ENCODE results near the gene SYTL1. TPM values are rescaled to one million over a fixed set of nuclear protein-coding genes. Genes with fewer than 3 reads are reported as not detected.

SYTL1 gene, protein sequence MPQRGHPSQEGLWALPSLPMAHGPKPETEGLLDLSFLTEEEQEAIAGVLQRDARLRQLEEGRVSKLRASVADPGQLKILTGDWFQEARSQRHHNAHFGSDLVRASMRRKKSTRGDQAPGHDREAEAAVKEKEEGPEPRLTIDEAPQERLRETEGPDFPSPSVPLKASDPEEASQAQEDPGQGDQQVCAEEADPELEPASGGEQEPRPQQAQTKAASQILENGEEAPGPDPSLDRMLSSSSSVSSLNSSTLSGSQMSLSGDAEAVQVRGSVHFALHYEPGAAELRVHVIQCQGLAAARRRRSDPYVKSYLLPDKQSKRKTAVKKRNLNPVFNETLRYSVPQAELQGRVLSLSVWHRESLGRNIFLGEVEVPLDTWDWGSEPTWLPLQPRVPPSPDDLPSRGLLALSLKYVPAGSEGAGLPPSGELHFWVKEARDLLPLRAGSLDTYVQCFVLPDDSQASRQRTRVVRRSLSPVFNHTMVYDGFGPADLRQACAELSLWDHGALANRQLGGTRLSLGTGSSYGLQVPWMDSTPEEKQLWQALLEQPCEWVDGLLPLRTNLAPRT
- total RNA-seq = 10 to 100 TPM; 12.9 to 15.2 TPM
- long read RNA-seq, transcript SYTL1-210 (15 exons, 1,878 nt) = major isoform, 8 of 23 reads
- long read RNA-seq, partial matches to known transcripts = 8 of 23 reads
- long read RNA-seq, other reads (novel, unspliced or antisense) = 5 of 23 reads

DNA sequence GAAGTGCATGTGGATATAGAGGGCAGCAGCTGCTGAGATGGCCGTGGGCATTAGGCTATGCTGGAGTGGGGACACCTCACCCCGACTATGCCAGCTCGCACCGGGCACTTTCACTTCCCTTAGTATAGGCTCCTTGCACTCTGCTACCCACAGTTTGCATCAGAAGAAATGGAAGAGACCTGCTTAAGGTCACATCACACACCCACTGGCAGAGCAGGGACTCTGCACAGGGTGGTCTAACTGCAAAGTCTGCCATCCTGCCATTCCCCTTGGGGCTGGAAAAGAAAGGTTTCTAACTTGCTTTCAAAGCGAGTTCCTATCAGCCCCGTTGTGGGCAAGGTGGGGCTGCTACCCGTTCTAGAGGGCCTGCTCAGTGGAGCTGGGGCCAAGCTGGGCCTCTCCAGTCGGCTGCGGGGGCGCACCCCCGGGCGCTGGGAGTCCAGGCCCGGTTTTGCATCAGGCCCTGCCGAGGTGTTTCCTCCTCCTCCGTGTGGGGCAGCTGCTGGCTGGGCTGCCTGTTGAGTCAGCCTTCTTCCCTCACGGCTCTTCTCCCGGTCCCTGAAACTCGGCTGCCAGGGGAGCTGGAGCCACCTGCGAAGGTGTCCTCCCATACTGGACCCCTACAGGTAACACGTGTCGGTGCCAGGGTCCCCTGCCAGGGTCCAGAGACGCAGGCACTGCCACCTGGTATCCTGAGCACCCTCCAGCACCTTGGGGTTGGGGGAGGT is at the start of gene SYTL1:
Gene SYTL1 (plus strand): TSS at position 498 of the 728 bp plus-strand sequence. CDS start 3,313 bp downstream, outside the sequence.
- peak; percentile 87 for ATAC-seq
- intact Hi-C loops (cut with DNase I, micrococcal nuclease) = no loop called here
- peak in 1 of 2 donors; percentile 75 for DNase-seq

DNA sequence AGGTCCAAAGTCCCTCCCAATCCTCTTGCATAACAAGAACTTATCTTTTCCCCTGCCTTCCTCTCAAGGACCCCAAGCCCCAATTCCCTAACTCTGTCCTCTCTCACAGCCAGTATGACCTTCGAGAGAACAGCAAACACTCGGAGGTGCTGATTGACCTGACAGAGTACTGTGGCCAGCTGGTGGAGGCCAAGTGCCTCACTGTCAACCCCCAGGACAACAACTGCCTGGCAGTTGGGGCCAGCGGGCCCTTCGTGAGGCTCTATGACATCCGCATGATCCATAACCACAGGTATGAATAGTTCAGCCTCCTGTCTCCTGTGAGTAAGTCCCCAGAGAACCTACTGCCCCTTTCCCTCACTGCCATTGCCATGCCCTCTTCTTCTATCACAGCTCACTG is 49.7 kb upstream of the SYTL1 start:
- no peak for ATAC-seq
- no peak for DNase-seq
- intact Hi-C loops (cut with DNase I, micrococcal nuclease) = no loop called here

DNA sequence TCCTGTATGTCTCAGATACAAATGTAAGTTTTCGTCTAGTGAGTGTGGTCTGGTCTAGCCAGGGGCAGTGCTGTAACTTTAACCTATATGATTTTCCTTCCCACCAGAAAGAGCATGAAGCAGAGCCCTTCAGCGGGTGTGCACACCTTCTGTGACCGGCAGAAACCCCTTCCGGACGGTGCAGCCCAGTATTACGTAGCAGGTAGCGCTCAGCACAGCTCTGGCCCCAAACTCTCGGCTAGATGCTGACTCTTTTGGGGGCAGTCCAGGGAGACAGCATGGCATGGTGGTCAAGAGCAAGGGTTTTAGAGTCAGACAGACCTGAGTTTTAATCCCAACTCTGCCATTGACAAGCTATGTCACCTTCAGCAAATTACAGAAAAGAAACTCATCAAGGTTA is 47.9 kb upstream of the SYTL1 start:
- no peak for DNase-seq
- ATAC-seq = no peak
- intact Hi-C loops (cut with DNase I, micrococcal nuclease) = no loop called here

DNA sequence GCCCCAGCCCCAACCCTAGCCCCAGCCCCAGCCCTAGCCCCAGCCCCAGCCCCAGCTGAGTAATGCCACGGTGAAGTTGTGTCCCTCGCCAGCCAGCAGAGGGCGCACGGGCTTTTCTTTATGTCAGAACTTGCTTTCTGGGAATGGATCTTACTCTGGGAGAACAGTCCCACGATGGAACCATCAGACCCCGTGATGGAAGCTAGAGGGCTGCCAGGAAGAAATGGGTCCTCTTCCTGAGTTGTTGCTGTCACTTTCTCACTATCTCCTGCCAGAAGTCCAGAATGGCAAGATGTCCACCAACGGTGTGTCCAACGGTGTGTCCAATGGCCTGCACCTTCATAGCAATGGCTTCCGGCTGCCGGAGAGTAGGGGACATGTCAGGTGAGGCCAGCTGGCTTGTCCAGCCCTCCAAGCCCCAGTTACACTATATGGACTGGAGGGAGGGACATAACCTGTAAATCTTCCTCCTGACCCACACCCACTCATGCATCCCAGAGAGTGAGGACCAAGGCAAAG is 45.0 kb upstream of the SYTL1 start:
- peak; percentile 48 to 71 for DNase-seq
- ATAC-seq = peak; percentile 45
- intact Hi-C loops (cut with DNase I, micrococcal nuclease) = no loop called here

DNA sequence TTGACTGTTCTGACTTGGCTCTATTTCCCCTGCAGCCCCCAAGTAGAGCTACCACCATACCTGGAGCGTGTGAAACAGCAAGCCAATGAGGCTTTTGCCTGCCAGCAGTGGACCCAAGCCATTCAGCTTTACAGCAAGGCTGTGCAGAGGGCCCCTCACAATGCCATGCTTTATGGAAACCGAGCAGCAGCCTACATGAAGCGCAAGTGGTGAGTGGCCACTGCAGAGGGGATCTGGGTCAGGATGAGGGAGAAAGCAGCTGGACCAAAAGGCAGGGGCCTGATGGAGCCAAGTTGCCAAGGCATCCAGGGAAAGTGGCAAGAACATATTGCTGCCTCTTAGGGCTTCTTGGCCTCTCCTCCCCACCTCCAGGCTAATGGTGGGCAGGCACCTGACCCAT is 43.9 kb upstream of the SYTL1 start:
- ATAC-seq = no peak
- intact Hi-C loops (cut with DNase I, micrococcal nuclease) = no loop called here
- DNase-seq = no peak

DNA sequence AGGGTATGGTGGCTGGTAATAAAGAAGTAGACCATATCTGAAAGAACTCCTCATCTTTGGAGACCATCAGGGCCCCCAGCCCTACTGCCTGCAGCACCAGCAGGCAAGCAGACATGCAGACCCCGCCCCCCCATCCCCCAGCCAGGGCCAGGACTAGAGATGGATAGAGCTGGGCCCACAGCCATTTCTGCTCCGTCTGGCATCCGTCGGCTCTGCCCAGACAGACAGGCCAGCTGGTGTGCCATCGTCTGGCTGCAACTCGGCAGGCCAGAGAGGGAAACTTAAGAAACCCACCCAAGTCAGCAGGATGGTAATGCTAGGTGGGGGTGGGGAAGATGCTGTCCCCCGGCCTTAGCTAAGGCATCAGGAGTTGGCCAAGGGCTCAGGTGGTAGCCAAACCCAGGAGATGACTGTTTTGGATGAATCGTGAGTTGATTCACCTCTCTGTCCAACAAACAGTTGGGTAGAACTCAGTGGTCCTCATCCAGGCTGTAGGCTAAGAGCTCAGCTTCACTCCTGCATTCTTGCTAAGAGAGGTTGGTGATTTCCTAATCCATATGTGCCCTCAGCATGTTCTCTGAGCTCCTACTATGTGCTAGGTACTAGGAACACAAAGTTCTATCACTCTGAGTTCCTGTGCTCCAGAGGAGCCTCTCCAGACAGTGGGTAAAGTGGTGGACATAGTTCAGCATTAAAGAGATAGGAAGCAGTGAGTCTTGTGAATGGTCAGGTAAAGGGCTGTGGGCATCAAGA is 43.0 kb upstream of the SYTL1 start:
- intact Hi-C loops (cut with DNase I, micrococcal nuclease) = no loop called here
- ATAC-seq = no peak
- DNase-seq = no peak

DNA sequence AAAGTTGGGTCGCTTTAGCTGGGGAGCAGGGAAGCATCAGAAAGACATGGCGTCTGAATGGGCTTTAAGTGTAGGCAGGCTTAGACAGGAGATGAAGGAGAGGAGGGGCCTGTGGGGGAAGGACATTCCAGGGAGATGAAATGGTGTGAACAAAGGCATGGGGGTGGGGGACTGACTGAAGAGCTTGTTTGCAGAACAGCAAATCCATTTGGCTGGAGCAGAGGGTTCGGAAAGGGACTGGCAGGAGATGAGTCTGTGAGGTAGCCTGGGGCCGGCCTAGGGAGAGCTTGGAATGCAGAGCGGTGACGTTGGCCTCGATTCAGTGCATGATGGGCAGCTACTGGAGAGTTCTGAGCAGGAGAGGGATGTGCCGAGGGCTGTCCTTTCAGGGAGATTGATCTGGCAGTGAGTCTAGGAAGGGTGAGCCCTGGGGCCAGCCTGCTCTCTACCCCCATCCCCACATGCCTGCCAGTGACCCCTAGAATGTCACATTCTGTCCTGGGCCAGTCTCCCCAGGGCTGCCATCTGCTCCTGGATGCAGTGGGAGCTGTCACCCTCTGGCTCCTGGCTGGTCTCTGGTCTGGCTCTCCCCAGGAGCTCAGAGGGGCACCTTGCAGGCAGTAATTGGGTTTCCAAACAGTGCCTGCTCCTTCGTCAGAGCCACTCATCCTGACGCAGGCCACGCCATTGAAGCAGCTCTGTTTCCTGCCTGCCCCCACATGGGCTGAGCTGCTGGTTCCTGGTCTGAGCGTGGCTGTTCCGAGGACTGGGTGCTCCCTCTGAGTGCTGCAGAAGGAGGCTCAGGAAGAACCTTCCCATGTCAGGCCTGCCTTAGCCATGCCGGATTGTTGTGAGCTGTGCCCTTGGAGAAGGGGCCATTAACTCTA is 42.2 kb upstream of the SYTL1 start:
- ATAC-seq = peak; percentile 3
- intact Hi-C loops (cut with DNase I, micrococcal nuclease) = loop anchor here (5.0 kb wide), 2 partner anchors 88 to 93 kb away; partner anchors contain the start of gene GPR3 (in 1 of the 2)
- DNase-seq = peak; percentile 44 to 76

DNA sequence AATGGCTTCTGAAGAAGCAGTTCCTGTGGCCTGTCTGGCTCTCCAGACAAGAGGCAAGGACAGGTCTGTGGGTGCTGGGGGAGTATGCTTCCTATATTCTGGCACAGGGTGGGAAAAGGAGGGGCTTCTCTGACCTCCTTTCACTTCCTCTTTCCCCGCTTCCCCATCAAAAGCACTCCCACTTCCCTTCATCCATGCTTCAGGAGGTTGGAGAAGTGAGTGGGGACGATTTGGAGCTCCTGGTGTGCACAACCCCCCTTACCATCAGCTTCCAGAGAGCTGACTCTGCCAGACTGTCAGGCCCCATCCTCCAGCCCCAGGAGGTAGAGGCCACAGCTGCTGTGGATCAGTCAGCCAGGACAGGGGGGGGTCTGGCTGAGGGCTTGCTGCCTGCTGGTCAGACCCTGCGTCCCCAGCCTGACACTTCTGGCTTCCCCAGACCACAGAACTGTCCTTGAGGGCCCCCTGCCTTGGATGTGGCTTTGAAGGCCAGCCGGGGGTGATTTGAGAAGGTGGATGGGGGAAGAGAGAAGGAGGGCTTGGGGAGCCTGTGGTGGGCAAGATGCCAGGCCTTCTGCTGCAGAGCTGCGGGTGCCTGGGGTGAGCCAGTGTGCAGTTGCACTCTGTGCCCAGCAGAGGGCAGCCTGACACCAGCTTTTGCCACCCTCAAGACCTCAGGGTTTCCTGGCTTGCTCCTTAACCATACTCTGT is 41.3 kb upstream of the SYTL1 start:
- intact Hi-C loops (cut with DNase I, micrococcal nuclease) = loop anchor here (5.0 kb wide), 2 partner anchors 87 to 92 kb away; partner anchors contain the start of gene GPR3 (in 1 of the 2)
- DNase-seq (peak; percentile 66 to 78), ATAC-seq (peak; percentile 89)

DNA sequence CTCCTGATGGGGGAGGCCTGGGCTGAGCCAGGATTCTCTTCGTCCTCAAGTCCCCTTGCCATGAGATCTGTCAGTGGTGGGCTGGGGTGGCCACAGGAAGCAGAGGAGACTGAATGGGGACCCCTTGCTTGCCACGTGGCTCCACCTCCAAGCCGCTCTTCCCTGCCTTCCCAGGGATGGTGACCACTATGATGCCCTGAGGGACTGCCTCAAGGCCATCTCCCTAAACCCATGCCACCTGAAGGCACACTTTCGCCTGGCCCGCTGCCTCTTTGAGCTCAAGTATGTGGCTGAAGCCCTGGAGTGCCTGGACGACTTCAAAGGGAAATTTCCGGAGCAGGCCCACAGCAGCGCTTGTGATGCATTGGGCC is 40.8 kb upstream of the SYTL1 start:
- intact Hi-C loops (cut with DNase I, micrococcal nuclease) = loop anchor here (5.0 kb wide), 2 partner anchors 86 to 91 kb away; partner anchors contain the start of gene GPR3 (in 1 of the 2)
- DNase-seq (no peak), ATAC-seq (no peak)

DNA sequence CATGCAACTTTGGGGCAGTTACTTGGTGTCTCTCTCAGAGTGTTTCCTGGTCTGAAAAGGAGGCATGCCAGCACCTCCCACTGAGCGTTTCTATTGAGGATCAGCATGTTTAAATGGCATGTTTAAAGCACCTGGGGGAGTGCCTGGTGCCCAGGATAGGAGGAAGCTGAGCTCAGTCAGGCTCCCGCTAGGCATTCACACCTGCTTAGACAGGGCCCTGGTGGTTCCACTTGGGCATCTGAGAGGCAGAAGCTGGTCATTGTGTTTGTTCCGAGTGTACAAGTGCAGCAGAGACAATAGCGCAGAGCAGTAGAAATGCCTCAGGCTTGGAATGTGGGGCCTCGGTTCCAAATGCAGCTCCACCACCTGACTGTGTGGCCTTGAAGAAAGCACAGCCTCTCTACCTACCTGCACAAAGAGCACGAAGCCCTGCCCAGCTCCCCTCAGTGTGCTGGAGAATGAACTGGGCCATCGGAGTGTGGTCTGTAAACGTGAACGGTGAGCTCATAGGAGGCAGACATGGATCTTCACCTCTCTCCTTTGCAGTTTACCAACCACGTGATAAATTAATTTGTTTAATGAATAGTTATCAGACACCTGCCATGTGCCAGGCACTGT is 40.1 kb upstream of the SYTL1 start:
- intact Hi-C loops (cut with DNase I, micrococcal nuclease) = loop anchor here (5.0 kb wide), 2 partner anchors 86 to 91 kb away; partner anchors contain the start of gene GPR3 (in 1 of the 2)
- no peak for ATAC-seq
- DNase-seq = no peak

DNA sequence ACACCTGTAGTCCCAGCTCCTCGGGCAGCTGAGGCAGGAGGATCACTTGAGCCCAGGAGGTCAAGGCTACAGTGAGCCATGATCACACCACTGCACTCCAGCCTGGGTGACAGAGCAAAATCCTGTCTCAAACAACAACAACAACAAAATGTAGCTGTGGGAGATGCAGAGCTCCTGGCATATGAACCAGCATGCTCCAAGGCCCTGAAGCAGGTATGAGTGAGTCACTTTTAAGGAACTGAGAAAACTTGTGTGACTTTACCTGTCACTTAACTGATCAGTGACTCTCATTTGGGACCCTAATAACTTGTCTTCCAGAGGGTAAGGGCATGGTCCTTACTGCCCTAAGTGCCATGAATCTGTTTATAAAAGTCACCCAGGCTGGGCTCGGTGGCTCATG is 39.2 kb upstream of the SYTL1 start:
- no peak for ATAC-seq
- intact Hi-C loops (cut with DNase I, micrococcal nuclease) = loop anchor here (5.0 kb wide), 2 partner anchors 85 to 90 kb away; partner anchors contain the start of gene GPR3 (in 1 of the 2)

DNA sequence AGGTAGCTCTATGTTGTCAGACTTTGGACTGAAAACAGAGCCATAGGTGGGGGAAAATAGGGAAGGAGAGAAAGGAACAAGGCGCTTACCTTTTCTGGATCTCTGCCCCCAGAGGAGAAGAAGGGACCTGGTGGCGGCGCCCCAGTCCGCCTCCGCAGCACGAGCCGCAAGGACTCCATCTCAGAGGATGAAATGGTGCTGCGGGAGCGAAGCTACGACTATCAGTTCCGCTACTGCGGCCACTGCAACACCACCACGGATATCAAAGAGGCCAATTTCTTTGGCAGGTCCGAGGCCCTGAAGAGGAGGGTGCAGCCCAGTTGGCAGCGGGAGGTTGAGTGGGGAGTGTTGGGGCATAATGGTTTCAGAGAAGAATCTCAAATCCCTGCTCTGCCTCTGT is 38.3 kb upstream of the SYTL1 start:
- DNase-seq (no peak), ATAC-seq (no peak)
- intact Hi-C loops (cut with DNase I, micrococcal nuclease) = loop anchor here (5.0 kb wide), 2 partner anchors 84 to 89 kb away; partner anchors contain the start of gene GPR3 (in 1 of the 2)

More for the DNA sequence above, 39.2 kb upstream of the SYTL1 start:
- DNase-seq = no peak

DNA sequence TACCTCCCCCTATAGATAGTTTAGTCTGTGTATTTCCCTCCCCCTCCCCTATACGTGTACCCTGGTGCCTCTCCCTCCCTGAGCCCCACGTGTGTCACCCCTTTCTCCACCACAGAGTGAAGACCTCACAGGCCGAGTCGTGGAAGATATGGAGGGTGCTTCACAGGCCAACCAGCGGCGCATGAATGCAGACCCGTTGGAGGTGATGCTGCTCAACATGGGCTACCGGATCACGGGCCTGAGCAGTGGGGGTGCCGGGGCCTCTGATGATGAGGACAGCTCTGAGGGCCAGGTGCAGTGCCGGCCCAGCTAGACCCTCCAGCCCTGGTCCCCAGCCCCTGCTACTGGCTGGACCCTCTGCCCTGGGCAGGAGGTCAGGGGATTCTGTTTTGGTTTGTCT is 35.8 kb upstream of the SYTL1 start:
- ATAC-seq = no peak
- no peak for DNase-seq
- intact Hi-C loops (cut with DNase I, micrococcal nuclease) = no loop called here

DNA sequence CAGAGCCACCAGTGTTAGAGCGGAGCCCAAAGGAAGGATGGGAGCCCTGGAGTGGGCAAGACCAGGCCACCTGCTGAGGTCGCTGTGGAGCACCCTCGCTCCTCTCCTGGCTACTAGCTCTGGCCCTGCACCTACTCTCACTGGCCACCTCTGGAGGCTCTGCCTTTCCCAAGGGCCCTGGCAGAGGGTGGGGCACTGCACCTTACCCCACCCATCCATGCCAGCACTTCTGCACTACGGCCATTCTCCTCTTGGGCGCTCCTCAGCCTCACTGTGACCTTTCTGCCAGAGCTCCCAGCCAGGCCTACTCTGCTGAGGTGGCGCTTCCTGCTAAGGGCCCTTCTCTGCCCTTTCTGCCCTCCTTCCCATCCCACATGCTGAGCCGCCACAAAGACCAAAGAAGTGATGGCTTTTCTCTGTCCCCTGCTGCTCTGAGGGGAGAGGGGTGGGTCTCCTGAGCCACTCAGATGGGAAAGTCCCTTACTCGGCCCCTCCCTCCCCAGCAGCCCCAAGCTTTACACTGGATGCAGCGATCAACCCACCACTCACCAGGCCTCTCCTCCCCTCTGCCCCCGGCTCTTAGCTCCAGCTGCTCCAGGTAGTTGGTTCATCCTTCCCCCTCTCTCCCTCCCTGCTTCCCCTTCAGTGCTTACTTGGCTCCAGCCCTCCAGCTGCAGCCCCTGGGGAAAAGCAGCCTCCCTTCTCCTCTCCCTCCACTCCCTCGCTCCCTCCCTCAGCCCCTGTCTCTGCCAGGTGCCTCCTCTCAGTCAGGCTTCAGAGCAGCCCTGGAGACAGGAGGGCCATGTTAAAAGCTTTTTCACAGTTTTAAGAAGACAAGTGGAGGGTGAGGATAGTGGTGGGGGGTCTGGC is 34.7 kb upstream of the SYTL1 start:
- intact Hi-C loops (cut with DNase I, micrococcal nuclease) = no loop called here

DNA sequence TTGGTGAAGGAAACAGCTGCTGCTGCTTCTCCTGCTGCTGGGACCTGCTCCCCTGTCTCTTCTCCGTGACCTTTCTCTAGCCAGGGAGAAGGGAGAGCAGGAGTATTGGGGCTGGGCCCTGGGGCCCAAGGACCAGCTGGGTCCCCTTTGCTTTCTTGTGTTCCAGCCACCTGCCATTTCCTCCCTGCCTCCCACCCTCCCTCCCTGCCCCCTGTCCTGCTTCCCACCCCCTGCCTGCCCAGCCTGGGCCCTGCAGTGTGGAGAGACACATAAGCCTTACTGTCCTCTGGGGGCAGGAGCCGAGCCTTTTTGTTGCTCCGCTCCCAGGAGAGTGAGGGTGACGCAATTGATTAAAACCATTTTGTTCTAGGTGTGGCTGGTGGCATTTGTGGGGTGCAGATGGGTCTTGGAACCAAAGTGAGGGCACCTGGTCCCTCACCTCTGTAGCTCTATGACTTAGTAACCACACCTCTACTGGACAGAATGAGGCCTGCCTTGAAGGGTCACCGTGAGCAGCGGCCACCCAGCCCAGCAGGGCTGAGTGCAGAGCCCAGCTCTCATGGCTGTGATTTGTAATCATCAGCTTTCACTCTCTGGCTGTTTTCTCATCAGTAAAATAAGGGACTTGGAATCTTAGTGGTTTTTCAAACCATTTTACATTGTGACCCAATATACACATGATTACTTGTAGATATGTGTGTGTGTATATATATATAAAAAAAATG is 33.8 kb upstream of the SYTL1 start:
- no peak for ATAC-seq
- intact Hi-C loops (cut with DNase I, micrococcal nuclease) = no loop called here
- DNase-seq = no peak

More for the DNA sequence above, 34.7 kb upstream of the SYTL1 start:
- DNase-seq (peak in 1 of 2 donors; percentile 22), ATAC-seq (peak; percentile 92)
